Neural crest cell (in vitro differentiated cells): ENCODE measurements around the gene NPLOC4. TPM values are rescaled to one million over a fixed set of nuclear protein-coding genes. Genes with fewer than 3 reads are reported as not detected.

Source experiments
- DNase-seq: peaks from one replicate; pipeline ENCODE4 v3.0.0; 2021; ENCODE audit warnings: low read depth, mixed read lengths, low spot score
- H3K27ac Mint-ChIP-seq: one replicate; pipeline ENCODE4 v1.8.0; 2021; ENCODE audit warnings: mild to moderate bottlenecking, mixed read lengths; ENCODE audit not compliant: unreplicated experiment
- H3K27me3 Mint-ChIP-seq: 2 replicates; pipeline ENCODE4 v1.8.0; 2021; ENCODE audit warnings: low read depth, mild to moderate bottlenecking, mixed read lengths
- H3K36me3 Mint-ChIP-seq: 2 replicates; pipeline ENCODE4 v1.8.0; 2021; ENCODE audit warnings: low read depth, mild to moderate bottlenecking, mixed read lengths
- H3K4me1 Mint-ChIP-seq: 2 replicates; pipeline ENCODE4 v1.8.0; 2021; ENCODE audit warnings: mixed read lengths
- H3K4me3 Mint-ChIP-seq: one replicate; pipeline ENCODE4 v1.8.0; 2021; ENCODE audit warnings: mild to moderate bottlenecking, mixed read lengths
- H3K9me3 Mint-ChIP-seq: 2 replicates; pipeline ENCODE4 v1.8.0; 2021; ENCODE audit warnings: mixed read lengths
- total RNA-seq: library from RNA; stranded (reverse); gene quantifications from 2 replicates; pipeline ENCODE4 v1.2.1, GENCODE V29; 2021
- TF ChIP-seq, protein P1 (sequence below): fragments of 200-600 bp; sonication (generic); conservative IDR thresholded peaks from 2 replicates; pipeline ENCODE4 v1.5.0; 2021; ENCODE audit warnings: antibody characterized with exemption, mild to moderate bottlenecking

The NPLOC4 gene
- total RNA-seq, 1 donor from 2014 or later, result 97.7 TPM

DNA sequence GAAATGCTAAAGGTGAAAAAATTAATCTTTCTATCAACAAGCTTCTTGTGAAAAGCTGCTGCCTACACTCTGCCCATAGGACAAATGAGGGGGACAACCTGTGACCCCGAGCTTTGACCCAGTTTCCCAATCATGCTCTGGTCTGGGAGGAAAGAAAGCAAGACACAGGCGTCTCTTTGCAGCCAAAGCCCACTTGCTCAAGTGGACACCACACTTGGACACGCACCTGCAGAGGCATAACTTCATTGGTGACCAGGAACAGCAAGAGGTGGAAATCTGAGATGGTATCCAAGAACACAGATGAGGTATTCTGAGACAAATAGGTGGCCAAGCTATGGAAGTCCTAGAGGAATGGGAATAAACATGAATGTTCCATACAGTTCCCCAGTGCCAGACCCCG is 69.7 kb downstream of the NPLOC4 start:
- TF ChIP-seq, protein P1, sequence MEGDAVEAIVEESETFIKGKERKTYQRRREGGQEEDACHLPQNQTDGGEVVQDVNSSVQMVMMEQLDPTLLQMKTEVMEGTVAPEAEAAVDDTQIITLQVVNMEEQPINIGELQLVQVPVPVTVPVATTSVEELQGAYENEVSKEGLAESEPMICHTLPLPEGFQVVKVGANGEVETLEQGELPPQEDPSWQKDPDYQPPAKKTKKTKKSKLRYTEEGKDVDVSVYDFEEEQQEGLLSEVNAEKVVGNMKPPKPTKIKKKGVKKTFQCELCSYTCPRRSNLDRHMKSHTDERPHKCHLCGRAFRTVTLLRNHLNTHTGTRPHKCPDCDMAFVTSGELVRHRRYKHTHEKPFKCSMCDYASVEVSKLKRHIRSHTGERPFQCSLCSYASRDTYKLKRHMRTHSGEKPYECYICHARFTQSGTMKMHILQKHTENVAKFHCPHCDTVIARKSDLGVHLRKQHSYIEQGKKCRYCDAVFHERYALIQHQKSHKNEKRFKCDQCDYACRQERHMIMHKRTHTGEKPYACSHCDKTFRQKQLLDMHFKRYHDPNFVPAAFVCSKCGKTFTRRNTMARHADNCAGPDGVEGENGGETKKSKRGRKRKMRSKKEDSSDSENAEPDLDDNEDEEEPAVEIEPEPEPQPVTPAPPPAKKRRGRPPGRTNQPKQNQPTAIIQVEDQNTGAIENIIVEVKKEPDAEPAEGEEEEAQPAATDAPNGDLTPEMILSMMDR, result no peak
- DNase-seq, result no peak
- Mint-ChIP-seq H3K27ac (no peak overlapping the region), H3K36me3 (peaks cover 10% of the 10 kb centered on the region), H3K9me3 (no peaks in the 10 kb centered on the region), H3K4me3 (no peak overlapping the region), H3K4me1 (no peaks in the 10 kb centered on the region), H3K27me3 (no peaks in the 10 kb centered on the region)

DNA sequence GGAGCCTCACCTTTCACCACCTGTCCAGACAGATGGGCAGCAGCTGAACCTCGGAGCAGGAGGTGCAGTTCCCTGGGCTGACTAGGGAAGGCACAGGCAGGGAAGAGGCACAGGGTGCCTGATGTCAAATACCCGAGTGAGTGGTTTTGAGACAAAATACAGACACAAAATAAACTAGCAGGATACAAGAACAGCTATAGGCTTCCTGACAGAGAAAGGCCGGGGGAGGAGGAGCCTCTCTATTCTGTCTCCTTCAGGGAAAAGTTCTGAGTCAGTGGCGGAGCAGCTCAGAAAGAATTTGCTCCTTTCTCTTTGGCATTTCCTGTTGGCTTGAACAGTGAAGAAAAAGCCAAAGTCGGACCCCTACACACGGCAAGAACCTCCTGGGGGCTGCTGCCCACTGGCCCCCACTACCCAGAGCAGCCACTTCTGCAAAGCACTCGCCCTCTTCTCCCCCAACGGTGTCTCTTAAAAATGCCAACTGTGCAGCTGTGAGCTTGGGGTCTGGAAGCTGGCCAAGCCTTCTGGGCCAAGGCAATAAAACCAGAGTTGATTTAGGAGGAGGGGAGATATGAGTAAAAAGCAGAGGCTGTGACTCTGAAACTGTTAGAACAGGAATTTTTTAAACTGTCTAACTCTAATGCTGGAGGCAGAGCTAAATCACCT is 70.3 kb downstream of the NPLOC4 start:
- no peaks in the 10 kb centered on the region for H3K4me1 Mint-ChIP-seq
- H3K4me3 Mint-ChIP-seq, result no peak overlapping the region
- no peak for DNase-seq
- no peak overlapping the region for H3K27ac Mint-ChIP-seq
- TF ChIP-seq, protein P1, result no peak
- no peaks in the 10 kb centered on the region for H3K27me3 Mint-ChIP-seq
- peaks cover 10% of the 10 kb centered on the region for H3K36me3 Mint-ChIP-seq
- H3K9me3 Mint-ChIP-seq, result no peaks in the 10 kb centered on the region

DNA sequence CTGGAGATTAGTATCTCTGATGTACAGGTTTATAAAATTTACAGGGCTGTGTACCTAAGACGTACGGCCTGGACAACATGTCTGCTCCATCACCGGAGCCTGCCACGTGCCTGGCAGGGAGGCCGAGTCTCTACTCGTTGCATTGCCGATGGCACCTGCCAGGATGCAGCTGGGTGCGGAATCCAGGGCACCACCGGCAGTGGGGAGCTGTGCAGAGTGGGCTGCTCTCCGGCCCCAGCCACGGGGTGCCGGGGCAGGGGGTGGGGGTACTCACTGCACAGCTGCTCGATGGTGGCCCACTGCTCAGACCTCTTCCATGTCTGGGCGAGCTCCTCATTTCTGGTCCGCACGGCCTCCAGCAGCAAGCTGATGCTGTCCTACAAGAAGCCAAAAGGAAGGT is 71.7 kb downstream of the NPLOC4 start:
- Mint-ChIP-seq H3K4me3 (no peak overlapping the region), H3K9me3 (no peaks in the 10 kb centered on the region), H3K4me1 (no peaks in the 10 kb centered on the region), H3K27me3 (no peaks in the 10 kb centered on the region), H3K36me3 (peaks cover 12% of the 10 kb centered on the region), H3K27ac (no peak overlapping the region)
- TF ChIP-seq, protein P1, result no peak
- no peak for DNase-seq

DNA sequence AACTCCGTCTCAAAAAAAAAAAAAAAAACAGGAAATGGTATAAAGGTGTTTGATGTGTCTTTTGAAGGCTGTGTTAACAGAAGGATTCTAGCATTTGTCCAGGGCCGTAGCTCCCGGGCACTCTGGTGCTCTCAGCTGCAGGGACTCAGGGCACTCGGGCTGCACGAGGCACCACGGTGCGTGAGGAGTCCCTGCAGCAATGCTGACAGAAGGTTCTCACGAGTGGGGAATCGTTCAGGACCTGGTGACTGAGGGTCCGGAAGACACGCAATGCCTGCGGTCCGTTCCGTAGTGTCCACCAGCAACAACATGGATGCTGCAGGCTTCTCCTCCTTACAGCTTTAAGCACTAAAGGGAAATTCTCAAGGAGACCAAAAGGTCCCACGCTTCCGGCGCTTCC is 72.1 kb downstream of the NPLOC4 start:
- Mint-ChIP-seq H3K36me3 (peaks cover 12% of the 10 kb centered on the region), H3K27ac (no peak overlapping the region), H3K4me3 (no peak overlapping the region)

DNA sequence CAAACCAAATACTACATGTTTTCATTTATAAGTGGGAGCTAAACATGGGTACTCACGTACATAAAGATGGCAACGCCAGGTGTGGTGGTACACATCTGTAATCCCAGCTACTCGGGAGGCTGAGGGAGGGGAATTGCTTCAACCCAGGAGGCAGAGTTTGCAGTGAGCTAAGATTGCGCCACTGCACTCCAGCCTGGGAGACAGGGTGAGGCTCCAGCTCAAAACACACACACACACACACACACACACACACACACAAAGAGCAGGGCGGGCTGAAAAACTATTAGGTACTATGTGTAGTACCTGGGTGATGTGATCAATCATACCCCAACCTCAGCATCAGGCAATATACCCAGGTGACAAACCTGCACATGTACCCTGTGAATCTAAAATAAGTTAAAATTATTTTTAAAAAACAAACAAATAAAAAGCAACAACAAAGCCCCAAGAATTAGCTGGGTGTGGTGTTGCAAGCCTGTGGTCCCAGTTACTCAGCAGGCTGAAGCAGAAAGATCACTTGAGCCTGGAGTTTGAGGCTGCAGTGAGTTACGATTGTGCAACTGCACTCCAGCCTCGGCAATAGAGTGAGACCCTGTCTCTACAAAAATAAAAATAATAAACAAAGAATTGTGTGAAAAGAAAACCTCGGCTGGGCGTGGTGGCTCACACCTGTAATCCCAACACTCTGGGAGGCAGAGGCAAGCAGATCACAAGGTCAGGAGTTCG is 72.9 kb downstream of the NPLOC4 start:
- TF ChIP-seq, protein P1, result no peak
- DNase-seq, result no peak
- H3K36me3 Mint-ChIP-seq, result peaks cover 12% of the 10 kb centered on the region
- H3K4me3 Mint-ChIP-seq, result no peak overlapping the region
- H3K27me3 Mint-ChIP-seq, result no peaks in the 10 kb centered on the region
- no peaks in the 10 kb centered on the region for H3K9me3 Mint-ChIP-seq
- no peaks in the 10 kb centered on the region for H3K4me1 Mint-ChIP-seq
- no peak overlapping the region for H3K27ac Mint-ChIP-seq

More for the DNA sequence above, 72.1 kb downstream of the NPLOC4 start:
- no peaks in the 10 kb centered on the region for H3K27me3 Mint-ChIP-seq
- H3K9me3 Mint-ChIP-seq, result no peaks in the 10 kb centered on the region
- TF ChIP-seq, protein P1, result no peak
- no peaks in the 10 kb centered on the region for H3K4me1 Mint-ChIP-seq
- DNase-seq, result no peak
